NCI-H345 treated with DMSO at 0.1 percent for 48 hours (cell line): ENCODE data around the gene COL4A6.
"Not testable (repeated sequence)": the region's sequence is repeated elsewhere in the genome, so short reads cannot be mapped to it uniquely, and the experiment has no call there.

Experiments
- DNase-seq: peaks from one replicate; lab custom pipeline; 2025; ENCODE audit not compliant: unreplicated experiment; lab: John Stamatoyannopoulos, UW

The COL4A6 gene

GRCh38 chrX:108412783-108413182 is 25.4 kb downstream of the COL4A6 start:
- no peak for DNase-seq

GRCh38 chrX:108399418-108400165 is 38.6 kb downstream of the COL4A6 start:
- DNase-seq, result no peak

DNA sequence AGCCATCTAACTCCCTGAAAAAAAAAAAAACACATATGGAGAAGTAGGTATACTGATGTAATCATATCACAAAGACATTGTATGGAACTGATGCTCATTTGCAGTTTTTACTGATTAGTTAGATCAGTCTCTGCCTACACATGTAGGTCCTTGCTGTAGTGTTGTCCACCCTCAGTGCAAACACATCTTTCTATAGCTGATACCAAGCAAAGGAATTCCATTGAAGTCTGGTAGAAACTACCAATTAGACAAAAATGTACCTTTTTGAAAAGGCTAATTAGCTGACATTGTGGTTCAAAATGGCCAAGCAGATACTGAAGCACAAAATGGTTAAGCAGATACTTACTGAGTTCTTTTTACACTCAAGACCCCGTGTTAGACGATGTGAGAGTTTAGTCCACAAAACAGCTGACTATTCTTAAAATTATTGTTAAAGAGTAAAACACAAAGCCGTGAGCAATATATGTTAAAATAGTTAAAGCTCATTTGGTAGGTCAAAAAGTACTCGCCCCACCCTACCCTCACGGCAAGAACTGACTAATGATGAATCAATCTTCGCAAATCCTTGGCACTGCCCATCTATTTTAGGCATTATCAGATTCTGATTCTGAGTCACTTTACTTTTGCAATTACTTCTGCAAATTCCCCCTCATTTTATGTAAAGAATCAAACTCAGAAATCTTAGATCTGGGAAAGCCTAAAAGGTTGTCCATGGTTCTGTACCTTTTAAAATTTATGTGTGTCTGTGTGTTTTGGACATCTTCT is 40.4 kb downstream of the COL4A6 start:
- no peak for DNase-seq

DNA sequence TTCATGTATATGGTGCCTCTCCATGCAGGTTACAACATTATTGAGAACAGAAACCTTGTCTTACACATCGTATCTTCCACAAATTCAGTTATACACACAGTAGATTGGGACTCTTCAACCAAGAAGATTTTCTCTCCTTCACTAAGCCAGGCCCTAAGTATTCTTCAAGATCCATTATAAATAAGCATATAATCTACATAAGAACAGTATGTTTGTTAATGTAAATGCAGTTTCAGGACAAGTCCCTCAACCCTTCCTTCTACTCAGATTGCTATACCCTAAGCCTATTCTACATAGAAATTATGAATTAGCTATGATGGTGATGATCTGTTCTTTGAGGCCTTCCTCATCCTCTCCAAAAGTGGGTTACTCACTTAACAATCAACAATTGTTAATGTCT is 41.2 kb downstream of the COL4A6 start:
- DNase-seq, result no peak

DNA sequence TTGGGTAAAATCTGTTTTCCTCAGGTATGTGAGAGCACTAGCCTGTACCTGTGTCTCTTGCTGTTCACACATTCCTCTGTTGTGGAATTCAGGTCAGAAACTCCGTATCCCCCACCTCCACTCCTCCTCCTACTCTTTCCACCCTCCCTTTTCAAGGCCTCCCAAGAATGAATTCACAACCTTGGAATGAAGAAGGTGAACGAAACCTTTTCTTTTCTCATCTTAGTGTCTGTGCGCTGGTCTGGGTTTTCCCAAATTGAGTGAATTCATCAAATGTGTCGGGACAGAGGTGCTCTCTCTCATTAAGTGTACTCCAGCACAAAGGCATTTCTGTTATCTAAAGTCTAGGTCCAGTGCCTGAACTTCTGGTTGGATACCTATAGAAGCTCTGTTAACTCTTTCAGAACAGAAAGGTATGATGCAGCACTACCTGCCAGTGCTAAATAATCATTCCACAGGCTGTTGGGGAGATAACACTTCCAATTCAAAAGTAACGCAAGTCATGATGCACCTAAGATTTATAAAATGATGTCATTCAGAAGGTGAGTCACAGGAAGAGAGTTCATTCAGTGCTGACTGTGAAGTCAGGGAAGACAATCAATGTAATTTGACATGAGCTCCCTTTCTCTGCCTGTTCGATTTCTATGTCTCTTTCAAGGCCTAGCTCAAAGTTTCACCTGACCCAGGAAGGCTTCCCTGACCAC is 41.9 kb downstream of the COL4A6 start:
- no peak for DNase-seq

- DNase-seq, result peak; percentile 7
Measured at GRCh38 chrX:108390976-108391717, 47.1 kb downstream of the COL4A6 start.

GRCh38 chrX:108384783-108385182 is 53.4 kb downstream of the COL4A6 start:
- DNase-seq, result no peak

DNA sequence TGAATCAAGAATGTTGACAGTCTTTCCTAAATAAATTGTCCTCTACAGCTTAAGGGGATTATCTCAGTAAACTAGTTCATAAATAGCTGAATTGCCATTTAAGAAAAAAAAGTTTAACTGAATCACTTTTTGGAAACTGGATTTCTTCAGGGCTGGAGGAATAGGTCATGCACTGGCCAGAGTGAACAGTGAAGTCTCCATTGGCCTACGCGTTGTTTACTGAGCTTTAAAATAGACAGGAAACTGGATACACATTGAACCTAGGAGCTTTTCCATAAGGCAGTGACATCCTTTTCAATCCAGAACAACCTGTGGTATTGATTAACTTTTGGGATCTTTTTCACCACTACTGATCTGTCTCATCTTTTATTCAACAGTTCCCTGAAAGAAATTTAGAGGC is 58.0 kb downstream of the COL4A6 start:
- no peak for DNase-seq

DNA sequence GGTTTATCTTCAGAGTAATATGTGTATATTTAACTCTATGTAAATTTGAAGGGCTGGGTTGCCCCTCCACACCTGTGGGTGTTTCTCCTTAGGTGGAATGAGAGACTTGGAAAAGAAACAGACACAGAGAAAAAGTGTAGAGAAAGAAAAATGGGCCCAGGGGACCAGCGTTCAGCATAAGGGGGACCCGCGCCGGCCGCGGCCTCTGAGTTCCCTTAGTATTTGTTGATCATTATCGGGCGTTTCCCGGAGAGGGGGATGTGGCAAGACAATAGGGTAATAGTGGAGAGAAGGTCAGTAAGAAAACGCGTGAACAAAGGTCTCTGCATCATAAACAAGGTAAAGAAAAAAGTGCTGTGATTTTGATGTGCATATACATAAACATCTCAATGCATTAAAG is 61.4 kb downstream of the COL4A6 start:
- DNase-seq, result not testable (repeated sequence)

- not testable (repeated sequence) for DNase-seq
Measured at GRCh38 chrX:108375591-108375990, 62.6 kb downstream of the COL4A6 start.

- no peak for DNase-seq
Measured at GRCh38 chrX:108366644-108367406, 71.4 kb downstream of the COL4A6 start.

GRCh38 chrX:108362026-108362425 is 76.2 kb downstream of the COL4A6 start:
- DNase-seq, result no peak

DNA sequence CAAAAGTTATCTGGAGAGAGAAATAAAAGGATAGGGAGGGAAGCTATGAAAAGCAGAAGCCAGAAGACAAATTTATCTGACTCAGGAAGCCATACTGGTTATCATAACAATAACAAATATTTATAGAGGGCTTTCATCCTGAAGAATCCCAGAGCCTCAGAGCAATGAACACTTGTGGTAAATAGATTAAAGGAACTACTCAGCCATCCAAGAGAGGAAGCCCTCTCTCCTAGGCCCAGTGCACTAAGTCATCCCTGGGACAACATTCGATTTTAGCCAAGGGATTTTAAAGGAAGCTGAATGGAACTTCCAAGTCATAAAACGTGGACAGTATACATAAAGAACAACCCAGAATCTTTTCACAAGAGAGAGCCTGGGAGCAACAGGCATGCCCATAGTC is 76.9 kb downstream of the COL4A6 start:
- DNase-seq, result no peak

DNA sequence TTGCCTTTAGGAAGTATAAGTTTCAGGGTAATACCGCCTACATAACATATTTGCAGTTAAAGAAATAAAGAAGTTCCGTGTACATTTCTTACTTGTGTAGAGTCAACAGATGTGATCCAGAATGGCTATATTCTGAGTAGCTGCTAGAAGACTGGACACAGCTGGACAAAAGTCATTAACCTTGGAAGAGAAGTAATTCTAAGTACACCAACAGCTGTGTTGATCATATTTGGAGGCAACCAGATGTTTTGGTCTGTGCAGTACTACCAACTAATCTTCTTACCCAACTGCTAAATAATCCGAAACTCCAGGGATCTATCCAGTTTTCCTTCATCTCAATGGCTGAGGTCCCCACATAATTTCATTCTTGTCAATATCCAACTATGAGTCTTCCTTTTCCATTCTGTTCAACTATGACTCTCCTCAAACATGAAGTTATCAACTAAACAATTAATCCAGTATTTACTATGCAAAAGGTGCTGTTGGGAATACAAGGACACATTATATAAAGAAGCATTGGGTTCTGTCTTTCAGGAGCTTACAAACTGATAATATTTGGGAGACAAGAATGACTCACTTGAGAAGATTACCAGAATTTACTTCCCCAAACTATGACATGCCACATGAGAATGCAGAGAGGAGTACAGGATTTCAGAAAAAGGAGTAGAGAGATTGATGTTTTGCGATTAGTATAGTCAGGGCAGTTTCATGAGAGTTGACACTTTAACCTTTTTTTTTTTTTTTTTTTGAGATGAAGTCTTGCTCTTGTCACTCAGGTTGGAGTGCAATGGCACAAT is 78.2 kb downstream of the COL4A6 start:
- DNase-seq, result no peak

- no peak for DNase-seq
Measured at GRCh38 chrX:108353452-108353851, 84.8 kb downstream of the COL4A6 start.

- DNase-seq, result no peak
Measured at GRCh38 chrX:108349210-108349609, 89.0 kb downstream of the COL4A6 start.

- DNase-seq, result no peak
Measured at GRCh38 chrX:108348525-108348924, 89.7 kb downstream of the COL4A6 start.

DNA sequence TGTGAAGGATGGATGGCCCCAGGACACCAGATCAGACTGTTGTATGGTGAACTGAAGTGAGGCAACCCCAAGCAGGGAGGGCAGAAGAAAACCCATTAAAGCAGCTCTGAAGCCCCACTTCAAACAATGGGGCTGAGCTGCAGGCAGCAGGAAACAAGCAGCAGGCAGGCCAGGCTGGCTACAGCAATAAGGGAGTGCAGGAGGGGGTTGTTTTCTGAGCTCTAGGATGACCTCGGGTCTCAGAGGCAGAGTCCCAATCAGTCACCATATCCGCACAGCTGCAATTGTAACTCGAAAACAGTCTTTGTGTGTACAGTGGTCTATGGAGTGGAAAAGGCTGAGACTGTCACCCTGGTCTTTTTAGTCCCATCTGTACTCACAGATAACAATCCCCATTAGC is 90.4 kb downstream of the COL4A6 start:
- no peak for DNase-seq

- no peak for DNase-seq
Measured at GRCh38 chrX:108344216-108344615, 94.0 kb downstream of the COL4A6 start.

DNA sequence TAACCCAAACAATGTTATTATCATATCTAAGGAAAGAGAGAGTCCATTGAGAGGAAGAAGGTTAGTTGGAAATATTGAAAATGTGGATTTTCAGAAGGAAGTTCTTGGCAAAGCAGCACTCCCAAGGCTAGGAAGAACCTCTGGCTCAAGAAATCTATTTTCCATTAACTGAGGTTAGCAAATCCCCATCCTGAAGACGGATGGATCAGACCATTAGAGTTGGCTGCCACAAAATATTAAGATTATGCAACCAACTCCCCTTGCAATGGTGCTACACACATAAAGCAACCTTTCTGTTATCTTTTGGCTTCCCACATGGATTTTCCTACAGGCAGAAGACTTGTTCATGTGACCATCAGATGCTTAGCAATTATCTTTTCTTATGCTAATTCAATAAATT is 96.3 kb downstream of the COL4A6 start:
- DNase-seq, result no peak
